NCI-H526 (cell line): ENCODE results near the gene SEC14L2.

Experiments
- DNase-seq, 2 experiments: peaks; one replicate each; lab custom pipeline; 2025; lab: John Stamatoyannopoulos, UW

Gene SEC14L2

GRCh38 chr22:30405731-30406130 lies 8.9 kb downstream of the SEC14L2 start:
- DNase-seq, result no peak

GRCh38 chr22:30406400-30406799 lies 9.6 kb downstream of the SEC14L2 start:
- no peak for DNase-seq

GRCh38 chr22:30408388-30409102 lies 11.7 kb downstream of the SEC14L2 start:
- no peak for DNase-seq

DNA sequence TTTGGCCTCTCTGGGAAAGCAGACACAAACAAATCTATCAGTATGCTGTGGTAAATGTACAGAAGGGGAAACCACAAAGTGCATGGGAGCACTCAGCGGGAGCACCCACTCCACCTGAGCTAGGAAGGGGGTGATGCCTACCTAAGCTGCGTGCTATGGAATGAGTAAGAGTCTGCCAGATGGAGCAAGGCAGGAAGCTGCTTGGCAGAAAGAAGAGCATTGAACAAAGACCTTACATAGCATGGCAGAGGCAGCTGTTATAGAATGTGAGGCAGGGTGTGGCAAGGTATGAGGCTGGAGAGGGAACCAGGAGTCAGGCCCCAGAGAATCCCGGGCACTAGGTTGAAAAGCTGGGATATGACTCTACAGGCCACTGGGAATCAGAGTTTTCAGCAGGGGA lies 15.0 kb downstream of the SEC14L2 start:
- no peak for DNase-seq

- no peak for DNase-seq
Measured at GRCh38 chr22:30413001-30413400, 16.2 kb downstream of the SEC14L2 start.

DNA sequence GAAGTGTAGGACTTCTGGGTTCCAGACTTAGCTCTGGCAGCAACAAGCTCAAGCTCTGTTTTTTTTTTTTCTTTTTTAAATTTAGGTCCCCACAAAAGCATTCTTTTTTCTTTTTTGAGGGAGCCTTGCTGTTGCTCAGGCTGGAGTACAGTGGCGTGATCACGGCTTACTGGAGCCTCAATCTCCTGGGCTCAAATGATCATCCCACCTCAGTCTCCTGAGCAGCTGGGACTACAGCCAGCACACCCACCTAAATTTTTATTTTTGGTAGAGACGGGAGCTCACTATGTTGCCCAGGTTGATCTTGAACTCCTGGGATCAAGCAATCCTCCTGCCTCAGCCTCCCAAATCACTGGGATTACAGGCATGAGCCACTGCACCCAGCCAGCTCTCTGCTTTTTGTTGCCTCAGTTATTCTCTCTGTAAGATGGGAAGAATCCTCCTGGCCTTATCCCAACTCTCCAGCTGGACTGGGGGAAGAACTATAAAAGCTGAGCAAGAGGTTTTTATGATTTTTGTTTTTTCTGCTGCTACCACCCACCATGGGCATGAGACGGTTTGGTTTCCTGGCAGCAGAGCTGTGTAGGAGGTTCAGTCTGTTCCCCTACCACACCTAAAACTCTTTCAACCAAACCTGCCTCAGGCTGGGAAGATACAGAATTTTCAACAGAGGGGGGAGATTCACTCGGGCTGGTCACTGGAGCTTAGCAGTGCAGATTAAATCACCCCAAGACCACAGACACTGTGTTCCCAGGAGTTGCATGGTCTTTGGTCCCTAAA lies 17.1 kb downstream of the SEC14L2 start:
- DNase-seq, result no peak

DNA sequence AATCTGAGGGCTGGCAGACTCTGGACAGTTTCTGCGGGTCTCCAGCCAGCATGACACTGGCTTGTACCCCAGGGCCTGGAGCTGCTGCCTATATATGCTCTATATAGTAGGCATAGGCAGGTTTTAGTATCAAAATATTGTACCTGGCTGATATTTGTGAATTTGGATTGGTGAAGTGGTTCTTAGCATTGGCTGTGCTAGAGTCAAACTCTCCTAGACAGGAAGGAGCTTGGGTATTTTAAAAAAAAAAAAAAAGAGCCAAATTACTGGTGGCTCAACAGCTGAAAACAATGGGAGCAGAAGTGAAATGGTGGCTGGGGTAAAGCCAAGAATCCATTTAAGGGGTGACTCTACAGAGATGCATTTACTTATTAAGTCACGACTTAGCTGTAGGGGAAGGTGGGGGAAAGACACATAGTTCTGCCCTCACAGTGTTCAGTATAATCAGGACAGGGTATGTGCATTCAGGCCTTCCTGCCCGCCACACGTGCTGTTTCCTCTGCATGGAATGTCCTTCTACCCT lies 17.8 kb downstream of the SEC14L2 start:
- DNase-seq, result no peak

- DNase-seq, result no peak
Measured at GRCh38 chr22:30416403-30416802, 19.6 kb downstream of the SEC14L2 start.

- no peak for DNase-seq
Measured at GRCh38 chr22:30416837-30417236, 20.0 kb downstream of the SEC14L2 start.

- no peak for DNase-seq
Measured at GRCh38 chr22:30420347-30421125, 23.7 kb downstream of the SEC14L2 start.

DNA sequence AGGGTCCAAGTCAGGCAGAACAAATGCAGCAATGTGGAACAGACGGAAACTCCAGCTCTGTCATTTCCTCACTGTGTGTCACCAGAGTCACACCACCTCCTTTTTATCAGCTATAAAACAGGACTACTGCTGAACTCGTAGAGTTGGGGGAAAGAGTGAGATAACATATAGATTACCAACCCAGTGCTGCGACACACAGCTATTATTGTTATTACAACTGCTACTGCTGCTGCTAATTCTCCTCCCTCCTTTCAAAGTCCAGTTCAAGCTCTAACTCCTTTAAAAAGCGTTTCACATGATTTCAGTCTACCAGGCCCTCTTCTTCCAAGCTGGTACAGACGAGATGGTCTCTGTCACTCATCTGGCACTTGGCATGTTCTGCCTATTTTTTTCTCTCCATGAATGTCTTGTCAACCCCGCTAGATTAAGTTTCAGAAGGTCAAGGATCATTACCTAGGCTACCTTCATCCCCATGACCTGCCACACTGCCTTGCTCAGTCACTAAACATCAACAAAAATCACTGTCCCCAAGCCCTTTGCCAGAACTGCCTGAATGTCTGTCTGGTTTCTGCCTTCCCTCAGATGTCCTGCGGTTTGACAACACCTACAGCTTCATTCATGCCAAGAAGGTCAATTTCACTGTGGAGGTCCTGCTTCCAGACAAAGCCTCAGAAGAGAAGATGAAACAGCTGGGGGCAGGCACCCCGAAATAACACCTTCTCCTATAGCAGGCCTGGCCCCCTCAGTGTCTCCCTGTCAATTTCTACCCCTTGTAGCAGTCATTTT lies 25.1 kb downstream of the SEC14L2 start:
- DNase-seq, result no peak

DNA sequence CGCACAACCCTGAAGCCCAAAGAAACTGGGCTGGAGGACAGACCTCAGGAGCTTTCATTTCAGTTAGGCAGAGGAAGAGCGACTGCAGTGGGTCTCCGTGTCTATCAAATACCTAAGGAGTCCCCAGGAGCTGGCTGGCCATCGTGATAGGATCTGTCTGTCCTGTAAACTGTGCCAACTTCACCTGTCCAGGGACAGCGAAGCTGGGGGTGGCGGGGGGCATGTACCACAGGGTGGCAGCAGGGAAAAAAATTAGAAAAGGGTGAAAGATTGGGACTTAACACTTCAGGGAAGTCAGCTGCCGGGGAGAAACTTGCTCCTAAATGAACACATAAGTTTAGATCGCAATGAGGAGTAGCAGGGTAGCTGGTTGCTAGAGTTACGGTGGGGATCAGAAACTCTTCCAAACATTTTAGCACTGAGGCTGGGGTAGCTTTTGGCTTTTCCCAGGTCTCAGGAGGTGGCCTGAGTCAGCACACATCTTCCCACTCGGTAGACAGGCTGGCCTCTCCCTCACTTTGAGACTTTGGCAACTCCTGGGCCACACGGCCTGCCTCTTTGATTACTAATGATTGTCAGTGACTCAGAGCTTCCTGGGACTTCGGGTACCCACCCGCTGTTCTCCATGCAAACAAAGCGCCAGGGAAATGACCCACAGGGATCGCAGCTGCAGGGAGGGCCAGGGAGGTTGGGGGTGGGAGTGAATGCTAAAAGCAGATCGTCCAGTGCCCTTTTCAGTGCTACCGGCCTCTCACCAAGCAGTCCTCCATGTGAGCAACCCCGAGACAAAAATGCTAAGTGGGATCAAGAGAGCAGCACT lies 25.9 kb downstream of the SEC14L2 start:
- DNase-seq, result peak; percentile 26 to 60

DNA sequence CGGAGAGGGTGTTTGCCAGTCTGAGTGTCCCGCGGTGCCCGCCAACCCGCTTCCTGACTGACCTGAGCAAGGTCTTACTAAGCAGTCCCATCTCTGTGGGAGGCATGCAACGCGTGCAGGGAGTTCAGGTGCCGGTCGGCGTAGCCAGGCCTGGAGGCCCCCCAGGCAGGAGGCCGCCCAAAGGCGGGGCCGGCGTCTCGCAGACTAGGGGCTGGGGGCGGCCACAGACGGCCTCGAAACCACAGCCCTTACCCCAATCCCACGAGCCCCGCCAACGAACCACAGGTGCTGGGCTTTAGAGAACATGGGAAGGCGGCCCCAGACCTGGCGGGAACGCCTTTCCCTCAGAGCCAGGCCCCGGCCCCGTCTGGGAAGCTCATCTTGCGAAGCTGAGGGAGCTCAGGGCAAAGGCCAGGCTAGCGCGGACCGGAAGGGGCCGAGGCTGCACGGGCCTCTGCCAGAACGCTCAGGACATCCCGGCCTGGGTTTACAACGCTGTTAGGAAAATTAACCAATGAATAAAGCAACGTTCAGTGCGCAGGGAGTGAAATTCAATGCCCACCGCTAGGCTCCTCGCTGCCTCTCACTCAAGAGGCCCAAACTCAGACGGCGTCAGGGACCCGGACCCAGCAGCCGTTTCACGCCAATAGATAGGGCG lies 26.6 kb downstream of the SEC14L2 start:
- DNase-seq, result no peak

DNA sequence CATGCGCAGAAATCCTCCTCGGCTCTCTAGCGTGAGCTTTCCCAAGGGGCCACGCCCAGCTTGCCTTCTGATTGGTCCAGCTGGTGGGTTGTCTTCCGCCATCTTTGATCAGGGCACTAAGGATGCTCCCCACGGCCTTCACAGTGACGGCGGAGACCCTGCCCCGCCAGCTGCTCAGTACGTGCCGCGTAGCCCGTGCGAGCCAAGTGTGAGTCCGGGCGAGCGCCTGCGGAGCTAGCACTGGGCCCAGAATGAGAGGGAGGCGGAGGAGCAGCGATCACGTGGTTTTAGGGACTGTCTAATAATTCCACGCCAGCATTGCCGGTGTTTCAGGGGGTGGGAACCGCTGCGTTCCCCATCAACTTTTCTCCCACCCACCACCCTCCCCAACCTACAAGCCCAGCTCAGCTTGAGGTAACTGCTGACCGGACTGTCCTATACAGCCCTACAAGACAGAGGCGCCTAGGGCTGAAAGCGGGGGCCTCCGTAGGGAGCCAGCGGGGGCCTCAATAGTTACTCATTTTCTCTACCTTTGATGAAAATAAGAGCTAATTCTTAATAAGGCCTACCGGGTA lies 27.2 kb downstream of the SEC14L2 start:
- DNase-seq, result peak; percentile 99

DNA sequence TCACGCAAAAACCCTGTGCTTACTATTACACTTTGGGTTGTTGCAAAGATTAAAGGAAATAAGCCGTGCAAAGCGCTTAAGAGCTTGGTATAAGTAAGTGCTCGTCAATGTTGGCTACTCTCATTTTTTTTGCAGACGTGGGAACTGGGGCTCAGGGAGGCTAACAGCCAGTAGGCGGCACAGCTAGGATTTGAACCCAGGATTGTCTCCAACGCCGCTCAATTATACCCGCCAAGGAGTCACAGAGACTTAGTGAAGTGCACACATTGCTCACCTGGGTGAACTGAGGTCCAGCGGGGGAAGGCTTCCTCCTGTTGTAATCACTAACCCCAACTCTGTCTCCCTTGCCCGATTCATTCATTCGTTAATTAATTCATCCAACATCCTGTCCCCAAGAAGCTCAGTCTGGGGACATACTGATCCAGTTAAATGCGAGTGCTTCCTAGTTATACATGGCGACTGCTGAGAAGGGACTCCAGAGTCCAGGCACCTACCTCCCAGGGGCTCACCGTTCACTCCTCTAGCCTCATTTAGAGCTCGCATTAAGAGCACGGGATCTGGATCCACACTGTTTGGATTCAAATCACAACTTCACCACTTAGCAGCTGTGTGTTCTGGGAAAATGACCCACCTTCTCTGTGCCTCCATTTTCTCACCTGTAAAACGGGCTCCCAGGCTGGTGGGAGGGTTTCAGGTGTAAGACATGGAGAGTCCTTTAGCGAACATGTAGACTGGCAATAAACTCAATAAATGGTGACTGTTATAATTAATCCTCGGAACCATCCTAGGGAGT lies 27.9 kb downstream of the SEC14L2 start:
- DNase-seq, result peak; percentile 26 to 42

GRCh38 chr22:30425327-30425615 lies 28.5 kb downstream of the SEC14L2 start:
- DNase-seq, result peak in 1 of 2 experiments; percentile 42

- DNase-seq, result peak; percentile 42 to 82
Measured at GRCh38 chr22:30425616-30426387, 29.0 kb downstream of the SEC14L2 start, which contains the start of gene MTFP1. Gene MTFP1 (plus strand): TSS chr22:30425768. CDS start chr22:30425880, 112 bp downstream.
